Large intestine (tissue), 3 donors: Measurements from ENCODE around the gene TPCN2. TPM values are rescaled to one million over a fixed set of nuclear protein-coding genes. Genes with fewer than 3 reads are reported as not detected.

Experiments used
- DNase-seq, 2 donors: peaks; one replicate each; pipeline versions ENCODE4 v3.0.0 to v3.0.0-alpha.2; 2013
- H3K27ac ChIP-seq: one replicate; pipeline ENCODE4 v1.5.1; 2013; ENCODE audit warnings: low read length
- H3K27me3 ChIP-seq: 2 replicates; pipeline ENCODE4 v1.6.1; 2013; ENCODE audit warnings: low read length; ENCODE audit not compliant: control insufficient read depth, insufficient read depth
- H3K36me3 ChIP-seq: 2 replicates; pipeline ENCODE4 v1.6.1; 2013; ENCODE audit warnings: low read length; ENCODE audit not compliant: control insufficient read depth, insufficient read depth
- H3K4me1 ChIP-seq: one replicate; pipeline ENCODE4 v1.6.1; 2013; ENCODE audit warnings: low read length; ENCODE audit not compliant: control insufficient read depth, insufficient read depth
- H3K4me3 ChIP-seq: one replicate; pipeline ENCODE4 v1.5.1; 2013; ENCODE audit warnings: low read length
- H3K9me3 ChIP-seq: one replicate; pipeline ENCODE4 v1.6.1; 2013; ENCODE audit warnings: mild to moderate bottlenecking, low read depth, low read length, moderate library complexity; ENCODE audit not compliant: control insufficient read depth
- WGBS: methylation state at CpG from one replicate; pipeline ENCODE4 v1.1.5; 2013; ENCODE audit warnings: low lambda C conversion rate; ENCODE audit not compliant: insufficient coverage; 5-methylcytosine and 5-hydroxymethylcytosine counted together
- polyA plus RNA-seq: library from polyadenylated mRNA; unstranded; fragments of 120-200 nt; gene quantifications from one replicate; pipeline ENCODE4 v1.2.1, GENCODE V29; 2013

Gene TPCN2
- polyA plus RNA-seq, 1 donor, result 31.0 TPM

DNA sequence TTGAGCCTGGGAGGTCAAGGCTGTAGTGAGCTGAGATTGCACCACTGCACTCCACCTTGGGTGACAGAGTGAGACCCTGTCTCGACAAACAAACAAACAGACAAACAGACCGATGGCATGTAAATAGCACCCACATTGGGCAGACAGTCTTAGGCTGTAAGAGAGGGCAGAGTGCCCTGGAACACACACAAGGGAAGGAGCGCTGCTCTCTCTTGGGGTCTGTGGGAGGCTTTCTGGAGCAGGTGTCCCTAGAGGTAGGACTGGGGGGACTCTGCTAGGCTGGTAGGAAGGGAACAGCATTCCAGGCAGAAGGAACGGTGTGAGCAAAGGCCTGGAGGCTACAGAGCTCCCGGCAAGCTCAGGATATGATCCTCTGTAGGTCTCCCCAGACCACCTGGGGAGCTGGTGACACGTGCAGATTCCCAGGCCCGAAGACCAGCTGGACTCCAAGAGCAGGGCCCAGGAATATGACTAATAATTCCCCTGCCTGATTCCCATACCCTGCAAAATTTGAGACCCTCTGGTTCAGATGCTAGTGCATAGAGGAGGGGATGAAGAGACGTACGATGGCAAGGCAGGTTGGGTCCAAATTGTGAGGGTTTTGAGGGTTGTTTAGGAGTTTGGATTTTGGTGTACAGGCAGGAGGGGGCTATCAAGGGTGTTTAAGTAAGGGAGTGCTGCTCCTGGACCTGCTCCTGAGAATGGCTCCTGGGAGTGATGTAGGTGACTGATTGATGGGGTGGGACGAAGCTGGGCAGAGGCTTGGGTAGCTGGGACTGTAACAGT, 118.6 kb downstream of the TPCN2 start:
- no peak overlapping the region for H3K27ac ChIP-seq
- no peak for DNase-seq
- WGBS, result no CpG with 5 or more reads among the region's 10 CpGs

DNA sequence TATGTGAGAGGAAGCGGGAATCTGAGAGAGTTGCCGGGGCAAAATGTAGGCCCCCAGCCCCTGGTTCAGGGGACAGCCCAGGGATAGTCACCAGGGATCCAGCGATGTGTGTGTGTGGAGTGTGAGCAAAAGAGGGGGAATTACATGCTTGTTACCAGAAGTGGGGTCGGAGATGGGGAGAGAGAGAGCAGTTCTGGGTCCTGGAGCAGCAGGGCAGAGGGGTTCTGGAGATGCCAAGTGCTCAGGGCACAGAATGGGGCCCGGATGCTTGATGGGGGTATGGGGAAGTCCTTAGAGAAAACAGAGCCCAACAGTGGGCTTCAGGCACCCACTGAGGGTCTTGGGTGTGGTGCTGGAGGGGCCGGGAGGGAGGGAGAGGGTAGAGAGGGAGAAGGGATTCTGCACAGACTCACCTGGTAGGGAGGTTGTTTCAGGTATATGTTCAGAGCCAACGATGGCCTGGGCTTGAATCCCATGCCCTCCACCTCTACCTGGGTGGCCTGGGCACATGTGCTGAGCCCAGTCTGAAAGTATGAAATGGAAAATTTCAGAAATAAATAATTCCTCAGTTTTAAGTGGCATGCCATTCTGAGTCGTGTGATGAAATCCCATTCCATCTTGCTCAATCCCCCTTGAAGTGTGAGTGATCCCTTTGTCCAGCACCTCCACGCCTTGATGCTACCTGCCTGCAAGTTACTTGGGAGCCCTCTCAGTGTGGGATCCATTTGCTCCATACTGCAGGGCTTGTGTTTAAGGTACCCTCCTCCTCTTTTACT, 119.4 kb downstream of the TPCN2 start:
- DNase-seq, result no peak
- H3K9me3 ChIP-seq, result peaks cover 7% of the 10 kb centered on the region
- H3K27ac ChIP-seq, result no peak overlapping the region
- WGBS, result no CpG with 5 or more reads among the region's 9 CpGs
- H3K4me3 ChIP-seq, result no peak overlapping the region
- no peaks in the 10 kb centered on the region for H3K36me3 ChIP-seq
- H3K27me3 ChIP-seq, result no peaks in the 10 kb centered on the region
- no peaks in the 10 kb centered on the region for H3K4me1 ChIP-seq

More for the DNA sequence above, 118.6 kb downstream of the TPCN2 start:
- Histone ChIP-seq H3K9me3 (peaks cover 7% of the 10 kb centered on the region), H3K36me3 (no peaks in the 10 kb centered on the region), H3K4me3 (no peak overlapping the region), H3K27me3 (no peaks in the 10 kb centered on the region), H3K4me1 (no peaks in the 10 kb centered on the region)

DNA sequence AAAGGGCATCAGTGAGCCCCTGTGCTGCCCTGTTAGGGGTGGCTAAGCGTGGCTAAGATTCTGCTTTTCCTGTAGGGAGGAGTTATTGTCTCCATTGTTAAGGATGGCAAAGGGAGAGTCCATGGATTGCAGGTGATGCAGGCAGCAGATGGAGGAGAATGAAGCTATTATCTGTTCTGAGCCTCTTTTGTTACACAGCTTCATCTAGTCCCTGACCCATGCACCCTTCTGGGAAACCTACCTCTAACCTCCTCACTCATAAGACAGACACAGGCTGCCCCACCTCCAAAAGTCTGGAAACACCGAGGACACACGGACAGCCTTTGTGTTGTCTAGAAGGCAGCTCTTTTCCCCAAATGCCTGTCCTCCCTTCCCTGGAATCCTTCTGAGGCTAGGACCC, 120.7 kb downstream of the TPCN2 start:
- peaks cover under 1% of the 10 kb centered on the region for H3K9me3 ChIP-seq
- no CpG with 5 or more reads among the region's 3 CpGs for WGBS
- no peak overlapping the region for H3K4me3 ChIP-seq
- no peaks in the 10 kb centered on the region for H3K4me1 ChIP-seq
- H3K36me3 ChIP-seq, result no peaks in the 10 kb centered on the region
- no peak for DNase-seq
- H3K27me3 ChIP-seq, result no peaks in the 10 kb centered on the region
- no peak overlapping the region for H3K27ac ChIP-seq

DNA sequence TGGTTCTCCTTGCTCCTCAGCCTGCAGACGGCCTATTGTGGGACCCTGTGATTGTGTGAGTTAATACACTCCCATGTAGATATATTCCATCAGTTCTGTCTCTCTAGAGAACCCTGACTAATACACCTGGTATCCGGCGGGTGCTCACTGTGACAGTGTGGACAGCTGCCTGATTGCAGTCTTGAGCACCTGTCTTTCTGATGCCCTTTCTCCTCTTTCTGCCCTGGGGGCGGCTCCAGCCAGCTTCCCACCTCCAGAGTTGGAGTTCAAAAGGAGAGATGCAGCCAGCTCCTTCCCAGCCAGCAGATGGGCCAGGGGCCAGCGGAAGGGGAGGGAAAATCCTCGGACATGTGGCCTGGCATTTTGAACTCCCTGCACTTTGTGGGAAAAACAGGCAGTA, 122.0 kb downstream of the TPCN2 start:
- Histone ChIP-seq H3K4me1 (no peaks in the 10 kb centered on the region), H3K27ac (no peak overlapping the region), H3K9me3 (no peaks in the 10 kb centered on the region), H3K36me3 (no peaks in the 10 kb centered on the region), H3K4me3 (no peak overlapping the region), H3K27me3 (no peaks in the 10 kb centered on the region)
- WGBS, result no CpG with 5 or more reads among the region's 6 CpGs
- DNase-seq, result no peak

- H3K4me1 ChIP-seq, result no peaks in the 10 kb centered on the region
- H3K36me3 ChIP-seq, result no peaks in the 10 kb centered on the region
- WGBS, result 100% methylated on average over 1 of the region's 6 CpGs
- no peak overlapping the region for H3K27ac ChIP-seq
- DNase-seq, result no peak
- no peaks in the 10 kb centered on the region for H3K9me3 ChIP-seq
- H3K4me3 ChIP-seq, result no peak overlapping the region
- H3K27me3 ChIP-seq, result no peaks in the 10 kb centered on the region
Observed at GRCh38 chr11:69171476-69172240, 122.9 kb downstream of the TPCN2 start.

GRCh38 chr11:69172674-69173073, 123.9 kb downstream of the TPCN2 start:
- H3K27me3 ChIP-seq, result no peaks in the 10 kb centered on the region
- DNase-seq, result no peak
- H3K4me3 ChIP-seq, result no peak overlapping the region
- no peaks in the 10 kb centered on the region for H3K36me3 ChIP-seq
- H3K4me1 ChIP-seq, result no peaks in the 10 kb centered on the region
- no peaks in the 10 kb centered on the region for H3K9me3 ChIP-seq
- H3K27ac ChIP-seq, result no peak overlapping the region
- no CpG with 5 or more reads among the region's 1 CpG for WGBS

GRCh38 chr11:69173331-69173730, 124.6 kb downstream of the TPCN2 start:
- Histone ChIP-seq H3K36me3 (no peaks in the 10 kb centered on the region), H3K4me3 (no peak overlapping the region), H3K27ac (no peak overlapping the region), H3K9me3 (no peaks in the 10 kb centered on the region), H3K4me1 (no peaks in the 10 kb centered on the region), H3K27me3 (no peaks in the 10 kb centered on the region)
- whole genome bisulfite sequencing, result no CpG with 5 or more reads among the region's 3 CpGs
- DNase-seq, result no peak

- peaks cover 7% of the 10 kb centered on the region for H3K4me1 ChIP-seq
Observed at GRCh38 chr11:69173925-69174581, 125.3 kb downstream of the TPCN2 start.

GRCh38 chr11:69174841-69175240, 126.1 kb downstream of the TPCN2 start:
- WGBS, result no CpG with 5 or more reads among the region's 2 CpGs
- H3K9me3 ChIP-seq, result no peaks in the 10 kb centered on the region
- no peak overlapping the region for H3K27ac ChIP-seq
- no peak for DNase-seq
- H3K36me3 ChIP-seq, result no peaks in the 10 kb centered on the region
- H3K4me3 ChIP-seq, result no peak overlapping the region
- no peaks in the 10 kb centered on the region for H3K27me3 ChIP-seq
- H3K4me1 ChIP-seq, result peaks cover 12% of the 10 kb centered on the region

More at GRCh38 chr11:69173925-69174581, 125.3 kb downstream of the TPCN2 start:
- no peaks in the 10 kb centered on the region for H3K36me3 ChIP-seq
- no peaks in the 10 kb centered on the region for H3K27me3 ChIP-seq
- WGBS, result 90% methylated on average over 2 of the region's 8 CpGs
- no peaks in the 10 kb centered on the region for H3K9me3 ChIP-seq
- H3K4me3 ChIP-seq, result no peak overlapping the region
- no peak overlapping the region for H3K27ac ChIP-seq
- DNase-seq, result no peak
